Endodermal cell (in vitro differentiated cells): ENCODE data around the gene ALAD. TPM values are rescaled to one million over a fixed set of nuclear protein-coding genes. Genes with fewer than 3 reads are reported as not detected.

Experiments
- DNase-seq: peaks from one replicate; pipeline ENCODE4 v3.0.0-alpha.2; 2017
- H3K27ac ChIP-seq: 2 replicates; pipeline ENCODE4 v1.5.1; 2013; ENCODE audit warnings: mild to moderate bottlenecking, low read depth, low read length, moderate library complexity
- H3K27me3 ChIP-seq: 2 replicates; pipeline ENCODE4 v1.6.1; 2013; ENCODE audit warnings: mild to moderate bottlenecking, low read length, moderate library complexity; ENCODE audit not compliant: insufficient read depth, control insufficient read depth, poor library complexity, severe bottlenecking
- H3K36me3 ChIP-seq: 2 replicates; pipeline ENCODE4 v1.7.0; 2013; ENCODE audit warnings: mild to moderate bottlenecking, low read length, moderate library complexity; ENCODE audit not compliant: control insufficient read depth, insufficient read depth
- H3K4me1 ChIP-seq: one replicate; pipeline ENCODE4 v1.7.0; 2013; ENCODE audit warnings: low read length; ENCODE audit not compliant: control insufficient read depth, insufficient read depth
- H3K4me3 ChIP-seq: 2 replicates; pipeline ENCODE4 v1.5.1; 2013; ENCODE audit warnings: mild to moderate bottlenecking, low read length, moderate library complexity
- H3K9ac ChIP-seq: 2 replicates; pipeline ENCODE4 v1.6.1; 2013; ENCODE audit warnings: mild to moderate bottlenecking, low read length, moderate library complexity; ENCODE audit not compliant: poor library complexity, severe bottlenecking; ENCODE audit errors: extremely low read depth
- H3K9me3 ChIP-seq: 2 replicates; pipeline ENCODE4 v1.6.1; 2013; ENCODE audit warnings: mild to moderate bottlenecking, low read length, moderate library complexity; ENCODE audit not compliant: control insufficient read depth
- H3K27ac Mint-ChIP-seq: 2 replicates; pipeline ENCODE4 v1.8.0; 2020; ENCODE audit warnings: mixed read lengths
- H3K27me3 Mint-ChIP-seq: 2 replicates; pipeline ENCODE4 v1.8.0; 2021; ENCODE audit warnings: mild to moderate bottlenecking, mixed read lengths; ENCODE audit not compliant: insufficient read depth
- H3K36me3 Mint-ChIP-seq: 2 replicates; pipeline ENCODE4 v1.8.0; 2020; ENCODE audit warnings: low read depth, mixed read lengths
- H3K4me1 Mint-ChIP-seq: 2 replicates; pipeline ENCODE4 v1.8.0; 2020; ENCODE audit warnings: mixed read lengths
- H3K4me3 Mint-ChIP-seq: 2 replicates; pipeline ENCODE4 v1.8.0; 2020; ENCODE audit warnings: mild to moderate bottlenecking, moderate library complexity, mixed read lengths
- H3K9me3 Mint-ChIP-seq: 2 replicates; pipeline ENCODE4 v1.8.0; 2020; ENCODE audit warnings: mild to moderate bottlenecking, mixed read lengths
- CTCF ChIP-seq: fragments of 200-600 bp; sonication (generic); conservative IDR thresholded peaks from 2 replicates; pipeline ENCODE4 v1.5.0; 2021; ENCODE audit warnings: antibody characterized with exemption, mild to moderate bottlenecking
- WGBS, 2 experiments: methylation state at CpG; one replicate each; pipeline versions ENCODE4 v1.1.5 to v1.1.7; 2013; ENCODE audit warnings: missing lambda C conversion rate in 2 of 2, mixed read lengths in 1 of 2; ENCODE audit not compliant: insufficient coverage in 1 of 2, insufficient read length in 1 of 2; 5-methylcytosine and 5-hydroxymethylcytosine counted together
- long read RNA-seq, 4 experiments: library from polyadenylated mRNA in 2 of 4; library from RNA in 1 of 4; library from capped mRNA in 1 of 4; stranded (forward) in 3 of 4; unstranded in 1 of 4; transcript quantifications; one replicate each; pipeline ENCODE4 v2.0.0, GENCODE V29; 2020 to 2021; ENCODE audit warnings: inconsistent platforms in 1 of 4
- polyA plus RNA-seq, 2 experiments: library from polyadenylated mRNA; stranded (reverse); fragments of 50-300 nt; gene quantifications; one replicate each; pipeline ENCODE4 v1.2.3, GENCODE V29; 2013
- total RNA-seq, 2 donors: library from RNA; stranded (reverse); fragmentation: NEBNext Ultra II Directional in 1 of 2; extraction: Animal tissue kit (Norgen Biotek cat#: 25700) in 1 of 2; gene quantifications; 2 replicates in 1 of 2; 3 replicates in 1 of 2; pipeline ENCODE4 v1.2.1, GENCODE V29; 2021

ALAD gene
- 10 to 100 TPM; 40.4 to 51.9 TPM for total RNA-seq
- polyA plus RNA-seq (2013, experiment 1 of 2), result 34.9 TPM
- 34.9 TPM for polyA plus RNA-seq (2013, experiment 2 of 2)
- long read RNA-seq, experiment 1, partial matches to known transcripts, result 6 of 15 reads
- long read RNA-seq, experiment 1, other reads (novel, unspliced or antisense), result 6 of 15 reads
- long read RNA-seq, experiment 2, transcript ALAD-208 (12 exons, 3,247 nt), result minor isoform, 7 of 89 reads
- long read RNA-seq, experiment 2, transcript ALAD-201 (12 exons, 3,173 nt), result major isoform, 39 of 89 reads
- long read RNA-seq, experiment 2, partial matches to known transcripts, result 7 of 89 reads
- long read RNA-seq, experiment 2, other reads (novel, unspliced or antisense), result 36 of 89 reads
- long read RNA-seq, experiment 3, transcript ALAD-201 (12 exons, 3,173 nt), result major isoform, 179 of 264 reads
- long read RNA-seq, experiment 3, transcript ALAD-208 (12 exons, 3,247 nt), result minor isoform, 16 of 264 reads
- long read RNA-seq, experiment 3, partial matches to known transcripts, result 3 of 264 reads
- long read RNA-seq, experiment 3, other reads (novel, unspliced or antisense), result 65 of 264 reads
- long read RNA-seq, experiment 4, transcript ALAD-201 (12 exons, 3,173 nt), result major isoform, 16 of 30 reads
- long read RNA-seq, experiment 4, partial matches to known transcripts, result 0 of 30 reads
- long read RNA-seq, experiment 4, other reads (novel, unspliced or antisense), result 10 of 30 reads

- Histone ChIP-seq H3K27ac (no peak within 1 kb of the TSS), H3K9ac (peak within 1 kb of the TSS; percentile 72), H3K9me3 (no peaks in the 10 kb centered on the region), H3K4me1 (peaks cover 8% of the 10 kb centered on the region), H3K36me3 (peaks cover 26% of the 10 kb centered on the region), H3K4me3 (peak within 1 kb of the TSS; percentile 88), H3K27me3 (no peaks in the 10 kb centered on the region)
- peak; percentile 100 for DNase-seq
- H3K9me3 Mint-ChIP-seq, result no peaks in the 10 kb centered on the region
- peaks cover 7% of the 10 kb centered on the region for H3K36me3 Mint-ChIP-seq
- WGBS, 2 experiments, result 0 to 2% methylated on average over 13 to 50 of the region's 50 CpGs
- peak; percentile 99 for TF ChIP-seq CTCF
- H3K4me1 Mint-ChIP-seq, result peaks cover 28% of the 10 kb centered on the region
- peak within 1 kb of the TSS; percentile 91 for H3K27ac Mint-ChIP-seq
- H3K4me3 Mint-ChIP-seq, result peak within 1 kb of the TSS; percentile 85
- no peaks in the 10 kb centered on the region for H3K27me3 Mint-ChIP-seq
These were observed at the start of gene ALAD for GRCh38 chr9:113401027-113401792. Gene ALAD, minus strand, starts transcription at chr9:113401284. Its CDS starts 7,725 bp downstream, at chr9:113393559.

- no peaks in the 10 kb centered on the region for H3K4me1 Mint-ChIP-seq
- no peak for TF ChIP-seq CTCF
- no peak overlapping the region for H3K27ac ChIP-seq
- WGBS, 2 experiments, result 85 to 100% methylated on average over 1 to 2 of the region's 2 CpGs
- no peaks in the 10 kb centered on the region for H3K27me3 Mint-ChIP-seq
- no peak for DNase-seq
- H3K36me3 Mint-ChIP-seq, result no peaks in the 10 kb centered on the region
- no peaks in the 10 kb centered on the region for H3K9me3 ChIP-seq
- no peak overlapping the region for H3K27ac Mint-ChIP-seq
- H3K4me3 ChIP-seq, result no peak overlapping the region
- no peaks in the 10 kb centered on the region for H3K4me1 ChIP-seq
- no peaks in the 10 kb centered on the region for H3K27me3 ChIP-seq
- H3K9me3 Mint-ChIP-seq, result no peaks in the 10 kb centered on the region
- no peak overlapping the region for H3K4me3 Mint-ChIP-seq
- H3K9ac ChIP-seq, result no peak overlapping the region
- H3K36me3 ChIP-seq, result no peaks in the 10 kb centered on the region
These were observed 48.3 kb upstream of the ALAD start for GRCh38 chr9:113449376-113449775.

- Mint-ChIP-seq H3K9me3 (no peaks in the 10 kb centered on the region), H3K4me3 (no peak overlapping the region), H3K27me3 (no peaks in the 10 kb centered on the region), H3K27ac (no peak overlapping the region), H3K4me1 (no peaks in the 10 kb centered on the region), H3K36me3 (no peaks in the 10 kb centered on the region)
- Histone ChIP-seq H3K36me3 (no peaks in the 10 kb centered on the region), H3K27me3 (no peaks in the 10 kb centered on the region), H3K9me3 (no peaks in the 10 kb centered on the region), H3K27ac (no peak overlapping the region), H3K4me3 (no peak overlapping the region), H3K4me1 (no peaks in the 10 kb centered on the region), H3K9ac (no peak overlapping the region)
- DNase-seq, result peak; percentile 56
- WGBS, 2 experiments, result 54 to 68% methylated on average over 2 to 3 of the region's 3 CpGs
- TF ChIP-seq CTCF, result peak; percentile 80
These were observed 45.2 kb upstream of the ALAD start for GRCh38 chr9:113446323-113446740.
